WERI-Rb-1 (cell line): ENCODE results near the gene HEATR5A.
A peak's percentile ranks its signal among the peaks of the same experiment; 100 is the strongest.
"Not testable (repeated sequence)": the region's sequence is repeated elsewhere in the genome, so short reads cannot be mapped to it uniquely, and the experiment has no call there.

ENCODE experiments used
- DNase-seq: peaks from one replicate; pipeline ENCODE4 v3.0.0-alpha.2; 2020
- H3K27ac ChIP-seq: fragments of 250-450 bp; sonication (Bioruptor Pico); 2 replicates; pipeline ENCODE4 v1.5.1; 2020; ENCODE audit warnings: mild to moderate bottlenecking, moderate library complexity
- H3K27me3 ChIP-seq: fragments of 250-450 bp; sonication (Bioruptor Pico); 2 replicates; pipeline ENCODE4 v1.5.1; 2021; ENCODE audit warnings: mild to moderate bottlenecking, low read depth, moderate library complexity; ENCODE audit not compliant: insufficient read depth, severe bottlenecking
- H3K36me3 ChIP-seq: fragments of 250-450 bp; sonication (Bioruptor Pico); 2 replicates; pipeline ENCODE4 v1.5.1; 2020; ENCODE audit warnings: mild to moderate bottlenecking, moderate library complexity
- H3K4me3 ChIP-seq: 2 replicates; pipeline ENCODE4 v1.5.1; 2011; ENCODE audit warnings: low read depth, mild to moderate bottlenecking, control low read depth, low read length
- H3K9me3 ChIP-seq: fragments of 250-450 bp; sonication (Bioruptor Pico); 2 replicates; pipeline ENCODE4 v1.5.1; 2021; ENCODE audit warnings: mild to moderate bottlenecking, moderate library complexity; ENCODE audit not compliant: severe bottlenecking
- TF ChIP-seq, protein P1 (sequence below): IDR thresholded peaks from 2 replicates; pipeline ENCODE4 v1.5.1; 2011; ENCODE audit warnings: low read depth, mild to moderate bottlenecking, control low read depth, inconsistent platforms, low read length

Gene HEATR5A

DNA sequence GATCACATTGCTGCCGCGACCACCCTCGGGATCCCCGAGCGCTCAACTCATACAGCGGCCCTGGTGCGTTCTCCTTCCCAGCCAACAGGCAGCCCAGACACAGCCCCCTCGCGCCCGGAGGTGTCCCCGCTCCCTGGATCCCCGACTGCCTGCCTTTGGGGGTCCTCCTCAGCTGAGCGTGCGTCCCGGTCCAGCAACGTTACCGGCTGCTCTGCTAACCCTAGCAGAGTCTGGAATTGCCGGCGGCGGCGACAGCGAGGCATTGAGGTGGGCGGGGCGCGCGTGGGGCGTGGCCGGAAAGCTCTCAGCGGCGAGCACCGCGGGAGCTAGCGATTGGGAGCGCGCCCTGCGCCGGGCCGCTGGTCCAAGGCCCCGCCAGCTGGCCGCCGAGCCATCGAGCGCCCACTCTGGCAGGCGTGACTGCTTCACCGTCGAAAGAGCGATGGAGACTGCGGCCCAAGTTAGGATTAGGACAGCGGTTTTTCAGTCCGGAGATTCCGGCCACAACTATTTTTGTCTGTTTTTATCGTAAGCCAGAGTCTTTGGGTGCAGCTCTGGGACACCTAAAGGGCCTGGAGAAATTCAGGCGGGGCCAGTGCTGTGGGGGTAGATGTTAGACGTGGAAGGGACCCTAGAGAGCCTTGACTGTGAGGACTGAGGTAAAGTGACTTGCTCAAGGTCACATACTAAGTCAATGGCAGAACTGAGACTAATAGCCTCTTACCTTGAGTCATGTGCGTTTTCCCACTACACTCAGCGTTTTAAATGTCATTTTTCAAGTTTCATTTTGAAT lies at the start of gene HEATR5A:
HEATR5A (minus strand) TSS at position 232 of the 793 bp plus-strand sequence. CDS start 17,575 bp downstream, outside the sequence.
- no peaks in the 10 kb centered on the region for H3K9me3 ChIP-seq
- peak within 1 kb of the TSS; percentile 77 for H3K27ac ChIP-seq
- TF ChIP-seq, protein P1, sequence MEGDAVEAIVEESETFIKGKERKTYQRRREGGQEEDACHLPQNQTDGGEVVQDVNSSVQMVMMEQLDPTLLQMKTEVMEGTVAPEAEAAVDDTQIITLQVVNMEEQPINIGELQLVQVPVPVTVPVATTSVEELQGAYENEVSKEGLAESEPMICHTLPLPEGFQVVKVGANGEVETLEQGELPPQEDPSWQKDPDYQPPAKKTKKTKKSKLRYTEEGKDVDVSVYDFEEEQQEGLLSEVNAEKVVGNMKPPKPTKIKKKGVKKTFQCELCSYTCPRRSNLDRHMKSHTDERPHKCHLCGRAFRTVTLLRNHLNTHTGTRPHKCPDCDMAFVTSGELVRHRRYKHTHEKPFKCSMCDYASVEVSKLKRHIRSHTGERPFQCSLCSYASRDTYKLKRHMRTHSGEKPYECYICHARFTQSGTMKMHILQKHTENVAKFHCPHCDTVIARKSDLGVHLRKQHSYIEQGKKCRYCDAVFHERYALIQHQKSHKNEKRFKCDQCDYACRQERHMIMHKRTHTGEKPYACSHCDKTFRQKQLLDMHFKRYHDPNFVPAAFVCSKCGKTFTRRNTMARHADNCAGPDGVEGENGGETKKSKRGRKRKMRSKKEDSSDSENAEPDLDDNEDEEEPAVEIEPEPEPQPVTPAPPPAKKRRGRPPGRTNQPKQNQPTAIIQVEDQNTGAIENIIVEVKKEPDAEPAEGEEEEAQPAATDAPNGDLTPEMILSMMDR: peak; percentile 31; the same call in 1 of the 2 replicates

DNA sequence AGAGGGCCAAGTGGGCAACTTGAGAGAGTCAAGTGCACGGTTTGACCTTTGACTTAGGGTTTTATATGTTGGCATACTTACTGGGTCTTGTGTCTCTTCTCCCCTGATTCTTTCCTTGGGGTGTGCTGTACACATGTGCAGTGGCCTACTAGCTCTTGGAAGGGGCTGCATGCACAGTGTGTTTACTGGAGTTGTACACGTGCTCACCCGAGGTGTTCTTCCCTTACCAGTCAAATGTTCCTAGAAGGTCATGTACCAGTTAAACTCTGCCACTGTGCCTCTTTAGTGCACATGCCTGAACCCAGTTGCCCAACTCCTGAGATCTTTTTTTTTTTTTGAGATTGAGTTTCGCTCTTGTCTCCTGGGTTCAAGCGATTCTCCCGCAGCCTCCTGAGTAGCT lies 46.2 kb upstream of the HEATR5A start:
- Histone ChIP-seq H3K4me3 (no peak overlapping the region), H3K27me3 (no peaks in the 10 kb centered on the region), H3K27ac (no peak overlapping the region), H3K9me3 (no peaks in the 10 kb centered on the region), H3K36me3 (no peaks in the 10 kb centered on the region)
- TF ChIP-seq, protein P1: no peak
- DNase-seq: no peak

More for the DNA sequence above, at the start of gene HEATR5A:
- DNase-seq: peak; percentile 95
- H3K27me3 ChIP-seq: no peaks in the 10 kb centered on the region
- no peaks in the 10 kb centered on the region for H3K36me3 ChIP-seq
- peak within 1 kb of the TSS; percentile 98 for H3K4me3 ChIP-seq

DNA sequence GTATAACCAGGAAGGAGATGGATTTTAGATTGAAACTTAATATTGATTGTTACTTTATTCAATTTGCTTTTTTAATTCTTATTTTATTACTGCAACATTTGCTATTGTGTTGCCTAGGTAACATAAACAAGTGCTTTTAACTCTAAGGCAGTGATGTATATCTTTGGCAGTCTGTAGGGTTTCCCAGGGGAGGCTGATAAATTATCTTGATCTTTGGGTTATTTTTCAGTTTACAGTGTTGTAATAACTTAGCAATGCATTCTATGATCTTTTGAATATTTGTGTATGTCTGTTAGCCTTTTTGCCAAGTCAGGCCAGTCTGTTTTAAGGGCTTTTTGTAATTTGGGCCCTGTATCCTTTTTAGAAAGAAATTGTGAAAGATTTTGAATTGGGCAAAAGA lies 44.8 kb upstream of the HEATR5A start:
- Histone ChIP-seq H3K4me3 (no peak overlapping the region), H3K27ac (no peak overlapping the region), H3K9me3 (no peaks in the 10 kb centered on the region), H3K36me3 (no peaks in the 10 kb centered on the region), H3K27me3 (no peaks in the 10 kb centered on the region)
- no peak for DNase-seq
- TF ChIP-seq, protein P1: no peak

DNA sequence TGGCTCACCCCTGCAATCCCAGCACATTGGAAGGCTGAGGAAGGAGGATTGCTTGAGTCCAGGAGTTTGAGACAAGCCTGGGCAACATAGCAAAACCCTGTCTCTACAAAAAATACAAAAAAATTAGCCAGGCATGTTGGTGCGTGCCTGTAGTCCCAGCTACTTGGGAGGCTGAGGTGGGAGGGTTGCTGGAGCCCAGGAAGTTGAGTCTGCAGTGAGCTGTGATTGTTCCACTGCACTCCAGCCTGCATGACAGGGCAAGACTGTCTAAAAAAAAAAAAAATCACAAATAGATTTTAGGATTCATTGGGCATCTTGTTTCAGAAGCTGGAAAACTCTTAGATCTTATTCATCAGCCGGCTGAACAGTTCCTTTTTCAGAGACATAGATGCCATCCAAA lies 42.1 kb upstream of the HEATR5A start:
- H3K27ac ChIP-seq, H3K9me3 ChIP-seq, H3K4me3 ChIP-seq: not testable (repeated sequence)

DNA sequence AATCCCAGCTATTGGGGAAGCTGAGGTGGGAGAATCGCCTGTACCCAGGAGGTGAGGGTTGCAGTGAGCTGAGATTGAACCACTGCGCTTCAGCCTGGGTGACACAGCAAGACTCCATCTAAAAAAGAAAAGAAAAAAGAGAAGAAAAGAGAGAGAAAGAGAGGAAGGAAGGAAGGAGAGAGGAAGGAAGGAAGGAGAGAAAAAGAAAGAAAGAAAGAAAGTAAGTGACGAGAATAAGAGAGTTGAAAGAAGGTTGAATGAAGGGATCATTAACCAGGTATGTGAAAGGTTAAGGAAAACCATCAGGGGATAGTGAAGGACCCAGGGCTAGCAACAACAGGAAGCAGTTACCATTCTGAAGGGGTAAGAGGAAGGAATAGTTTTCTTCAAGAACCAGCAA lies 41.2 kb upstream of the HEATR5A start:
- H3K4me3 ChIP-seq: no peak overlapping the region
- H3K9me3 ChIP-seq: no peaks in the 10 kb centered on the region
- no peaks in the 10 kb centered on the region for H3K27me3 ChIP-seq
- no peaks in the 10 kb centered on the region for H3K36me3 ChIP-seq
- DNase-seq: no peak
- TF ChIP-seq, protein P1: no peak
- H3K27ac ChIP-seq: no peak overlapping the region

More for the DNA sequence above, 42.1 kb upstream of the HEATR5A start:
- not testable (repeated sequence) for H3K36me3 ChIP-seq, DNase-seq, H3K27me3 ChIP-seq

DNA sequence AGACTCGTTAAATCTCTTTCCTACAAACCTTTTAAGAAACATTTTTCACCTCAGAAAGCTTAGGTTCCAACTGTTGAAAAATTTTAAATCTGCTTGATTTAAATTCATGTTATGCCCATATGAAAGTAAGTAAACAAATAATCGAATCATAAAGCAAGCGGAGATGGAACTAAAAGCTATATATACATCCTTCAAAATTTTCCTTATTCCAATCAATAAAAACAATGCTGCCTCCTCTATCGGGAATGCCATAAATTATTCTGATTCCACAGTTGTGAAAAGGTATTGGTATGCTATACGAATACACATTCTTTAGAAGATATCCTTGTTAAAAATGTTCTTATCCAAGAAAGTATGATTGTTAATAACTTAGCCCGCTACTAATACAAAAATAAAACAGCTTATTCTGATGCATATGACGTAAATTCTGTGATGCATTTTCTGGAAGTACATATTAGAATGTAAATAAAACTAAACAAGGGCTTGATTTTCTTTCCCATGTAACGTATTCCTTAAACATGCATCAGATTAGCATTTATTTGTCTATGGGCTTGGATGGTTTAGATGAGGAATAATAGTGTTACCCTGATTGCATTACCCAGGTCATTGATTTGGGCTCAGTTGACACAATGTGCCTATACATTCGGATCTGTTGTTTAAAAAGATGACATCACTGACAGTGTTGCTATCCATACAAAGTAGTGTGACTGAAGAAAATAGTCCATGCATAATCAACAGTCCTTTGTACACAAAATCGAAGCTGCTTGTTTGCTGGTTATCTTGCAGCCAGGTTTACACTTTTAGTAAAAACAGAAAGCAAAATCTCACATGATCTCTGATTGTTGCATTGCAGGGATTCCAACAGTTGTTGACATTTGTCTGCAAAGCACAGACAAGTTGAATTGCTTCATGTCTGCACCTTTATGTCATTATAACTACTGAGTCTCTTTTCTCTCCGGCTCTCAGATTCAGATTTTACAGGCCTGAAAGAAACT lies 37.6 kb upstream of the HEATR5A start:
- Histone ChIP-seq H3K27ac (peak overlapping the region; percentile 56), H3K9me3 (no peaks in the 10 kb centered on the region), H3K36me3 (no peaks in the 10 kb centered on the region), H3K27me3 (no peaks in the 10 kb centered on the region), H3K4me3 (peak overlapping the region; percentile 28)
- no peak for DNase-seq
- TF ChIP-seq, protein P1: no peak
